HG02981 (cell line): ENCODE results near the gene KIAA1217.

Source experiments
- ATAC-seq: cut with Tn5 transposase; IDR thresholded peaks from one replicate; pipeline ENCODE4 v1.9.1; 2021; ENCODE audit warnings: mild to moderate bottlenecking, moderate library complexity; ENCODE audit not compliant: unreplicated experiment

The KIAA1217 gene

DNA sequence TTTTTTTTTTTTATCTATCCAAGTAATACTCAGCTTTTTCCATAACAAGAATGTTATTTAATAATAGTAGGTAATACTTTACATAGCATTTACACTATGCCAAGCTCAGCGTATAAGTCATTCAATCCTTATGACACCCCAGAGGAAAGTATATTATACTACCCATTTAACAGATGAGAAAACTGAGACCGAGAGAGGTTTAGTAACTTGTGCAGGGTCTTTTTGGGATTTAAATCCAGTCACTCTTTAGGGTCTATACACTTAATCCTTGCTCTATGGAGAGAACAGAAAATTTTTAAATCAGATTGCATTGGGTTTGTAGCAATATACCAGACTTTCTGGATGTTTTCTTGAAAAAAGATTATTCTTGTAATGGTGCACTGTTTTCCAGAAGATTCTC lies 322.5 kb downstream of the KIAA1217 start:
- no peak for ATAC-seq

DNA sequence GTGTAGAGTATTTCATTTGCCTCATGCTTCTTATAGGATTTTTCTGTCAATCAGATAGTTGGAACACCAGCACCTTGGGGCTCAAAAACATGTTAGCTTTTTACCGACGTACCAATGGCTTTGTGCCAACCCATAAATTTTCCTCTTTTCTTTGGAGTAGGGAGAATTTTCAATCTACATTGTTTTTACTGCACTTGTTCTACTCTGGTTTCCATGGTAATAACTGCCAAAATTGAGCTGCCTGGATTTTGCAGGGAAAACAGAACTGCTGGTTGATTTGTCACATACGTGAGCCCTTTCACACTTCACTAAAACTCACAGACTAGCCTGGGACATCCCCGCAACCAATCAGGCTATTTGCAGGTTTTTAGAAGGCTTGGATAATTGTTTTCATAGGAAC lies 325.0 kb downstream of the KIAA1217 start:
- ATAC-seq, result no peak

DNA sequence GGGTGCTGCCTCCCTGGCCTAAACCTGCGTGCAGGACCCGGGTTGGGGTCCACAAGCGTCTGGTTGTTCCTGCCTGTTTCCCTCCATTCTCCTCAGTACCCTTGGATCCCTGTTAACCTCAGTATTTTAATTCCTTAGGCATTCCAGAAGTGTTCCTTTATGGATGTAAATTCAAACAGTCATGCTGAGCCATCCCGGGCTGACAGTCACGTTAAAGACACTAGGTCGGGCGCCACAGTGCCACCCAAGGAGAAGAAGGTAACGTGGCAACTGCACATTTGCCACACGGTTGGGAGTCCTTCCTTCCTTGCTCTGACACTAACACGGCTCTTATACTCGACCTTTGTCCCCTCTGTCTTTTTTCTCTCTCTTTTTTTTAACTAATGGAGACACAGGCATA lies 327.7 kb downstream of the KIAA1217 start:
- no peak for ATAC-seq

GRCh38 chr10:24541239-24541753 lies 332.4 kb downstream of the KIAA1217 start:
- ATAC-seq, result no peak

GRCh38 chr10:24542314-24543270 lies 333.7 kb downstream of the KIAA1217 start:
- no peak for ATAC-seq

GRCh38 chr10:24544776-24545175 lies 335.8 kb downstream of the KIAA1217 start:
- no peak for ATAC-seq

- no peak for ATAC-seq
Observed at GRCh38 chr10:24545585-24545984, 336.6 kb downstream of the KIAA1217 start.

DNA sequence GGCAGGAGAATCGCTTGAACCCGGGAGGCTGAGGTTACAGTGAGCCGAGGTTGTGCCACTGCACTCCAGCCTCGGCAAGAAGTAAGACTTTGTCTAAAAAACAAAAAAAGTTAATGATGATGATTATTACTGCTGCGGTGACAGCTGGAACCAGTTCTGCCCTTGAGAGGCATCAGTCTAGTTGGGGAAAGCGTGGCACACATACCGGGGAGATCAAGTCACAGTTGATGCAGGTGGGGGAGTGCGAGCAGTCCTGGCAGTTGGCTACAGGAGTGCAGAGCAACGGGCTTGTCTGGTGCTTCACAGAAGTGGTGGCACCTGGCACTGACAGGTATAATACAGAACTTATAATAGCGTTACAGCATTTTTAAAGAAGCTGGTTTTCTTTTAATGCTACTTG lies 341.7 kb downstream of the KIAA1217 start:
- no peak for ATAC-seq

DNA sequence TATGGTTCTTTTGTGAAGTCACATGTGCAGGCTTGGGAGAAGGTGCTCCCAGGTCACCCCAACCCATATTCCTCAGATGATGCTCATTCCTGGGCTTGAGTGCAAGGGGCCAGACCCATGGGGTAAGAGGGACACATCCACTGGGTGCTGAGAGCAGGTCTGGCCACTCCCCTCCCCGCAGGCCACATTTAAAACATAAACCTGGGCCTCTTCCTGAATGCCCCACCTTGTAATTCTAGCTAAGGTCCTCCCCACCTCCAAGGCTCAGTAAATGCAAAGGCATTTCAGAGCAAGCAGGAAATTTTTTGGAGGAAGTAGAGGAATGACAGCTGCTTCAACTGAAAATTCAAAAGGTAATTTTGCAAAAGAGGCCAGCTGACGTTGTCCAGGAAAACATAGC lies 342.2 kb downstream of the KIAA1217 start:
- no peak for ATAC-seq

DNA sequence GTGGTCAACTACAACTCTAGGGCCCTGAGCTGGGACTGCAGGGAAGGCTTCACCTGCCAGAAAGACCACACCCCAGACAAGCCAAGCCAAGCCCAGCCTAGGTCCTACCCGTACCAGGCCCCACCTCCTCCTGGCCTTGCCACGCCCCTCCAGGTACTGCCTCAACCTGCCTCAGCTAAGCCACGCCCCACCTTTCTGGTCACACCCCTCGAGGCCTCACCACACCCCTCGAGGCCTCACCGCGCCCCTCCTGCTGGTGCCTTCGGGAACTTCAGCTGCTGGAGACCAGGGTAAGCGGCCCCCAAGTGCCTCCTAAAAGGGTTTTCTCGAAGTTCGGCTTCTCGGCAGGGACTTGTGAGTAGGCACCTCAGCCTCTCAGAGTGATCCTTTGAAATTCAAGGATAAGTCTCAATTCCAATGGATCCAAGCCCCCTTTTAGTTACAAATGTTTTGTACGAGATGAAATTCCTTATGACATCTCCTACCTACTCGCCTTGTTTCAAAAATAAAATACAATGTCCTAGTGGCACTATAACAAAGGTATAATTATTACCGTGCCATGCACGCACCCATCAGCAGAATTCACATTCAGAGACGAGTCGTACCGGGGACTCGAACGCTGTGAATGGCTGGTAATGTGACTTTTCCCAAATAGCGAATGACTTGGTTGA lies 343.5 kb downstream of the KIAA1217 start:
- peak; percentile 65 for ATAC-seq

DNA sequence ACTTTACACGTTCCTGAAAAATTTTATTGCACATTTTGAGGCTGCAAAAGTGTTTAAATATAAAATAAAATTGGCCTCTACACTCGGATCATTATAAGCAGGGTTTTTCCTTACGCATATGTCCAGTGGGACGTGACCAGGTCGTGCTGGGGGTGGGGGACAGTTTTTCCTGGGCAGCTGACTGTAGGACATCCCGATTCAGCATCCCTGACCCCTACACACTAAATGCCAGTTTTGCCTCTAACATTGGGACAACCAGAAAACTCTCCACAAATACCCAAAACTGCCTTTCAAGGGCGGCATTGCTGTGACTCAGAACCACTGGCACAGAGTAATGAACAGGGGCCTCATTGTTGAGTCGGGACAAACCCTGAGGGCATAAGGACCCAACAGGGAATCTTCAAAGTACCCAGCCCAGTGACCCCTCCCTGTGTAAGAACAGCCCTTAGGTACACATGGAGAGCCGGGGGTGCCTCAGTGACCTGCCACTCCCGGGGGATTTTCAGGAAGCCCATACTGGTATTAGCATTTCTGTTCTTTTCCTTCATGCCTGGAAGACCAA lies 344.2 kb downstream of the KIAA1217 start:
- no peak for ATAC-seq

GRCh38 chr10:24554036-24554435 lies 345.1 kb downstream of the KIAA1217 start:
- ATAC-seq, result no peak

GRCh38 chr10:24556126-24556749 lies 347.3 kb downstream of the KIAA1217 start:
- no peak for ATAC-seq

DNA sequence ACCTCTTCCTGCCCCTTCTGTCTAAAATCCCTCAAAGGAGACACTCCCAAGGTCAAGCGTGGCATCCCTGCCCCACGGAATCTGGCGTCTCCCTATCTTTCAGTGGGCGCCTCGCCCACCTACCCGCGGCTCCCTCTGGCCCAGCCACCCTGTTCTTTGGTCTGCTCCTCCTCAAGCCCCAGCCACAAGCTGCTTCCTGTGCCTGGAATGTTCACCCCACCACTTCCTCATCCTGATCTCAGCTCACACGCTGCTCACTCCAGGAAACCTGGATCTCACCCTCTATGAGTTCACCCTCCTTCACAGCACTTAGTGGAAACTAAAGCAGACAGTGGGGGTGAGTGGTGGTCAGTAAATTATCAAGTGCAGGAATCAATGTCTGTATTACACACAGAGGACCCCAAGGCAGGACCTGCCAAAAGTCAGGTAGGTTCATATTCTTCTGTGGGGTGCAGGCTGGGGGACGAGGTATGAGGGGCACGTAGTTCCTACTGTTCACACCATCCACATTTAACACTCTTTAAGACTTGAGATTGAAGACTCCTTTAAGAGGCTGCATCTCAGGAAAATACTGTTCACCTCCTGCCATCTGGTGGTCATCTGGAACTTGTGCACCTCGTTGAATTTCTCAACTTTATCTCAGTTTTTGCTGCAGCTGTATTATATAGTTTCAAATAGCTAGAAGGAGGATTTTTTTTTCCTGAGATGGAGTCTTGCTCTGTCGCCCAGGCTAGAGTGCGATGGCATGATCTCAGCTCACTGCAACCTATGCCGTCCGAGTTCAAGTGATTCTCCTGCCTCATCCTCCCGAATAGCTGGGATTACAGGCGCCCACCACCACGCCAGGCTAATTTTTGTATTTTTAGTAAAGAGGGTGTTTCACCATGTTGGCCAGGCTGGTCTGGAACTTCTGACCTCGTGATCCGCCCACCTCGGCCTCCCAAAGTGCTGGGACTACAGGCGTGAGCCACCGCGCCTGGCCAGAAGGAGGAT lies 348.1 kb downstream of the KIAA1217 start:
- peak; percentile 45 for ATAC-seq

GRCh38 chr10:24561453-24561852 lies 352.5 kb downstream of the KIAA1217 start:
- ATAC-seq, result no peak

DNA sequence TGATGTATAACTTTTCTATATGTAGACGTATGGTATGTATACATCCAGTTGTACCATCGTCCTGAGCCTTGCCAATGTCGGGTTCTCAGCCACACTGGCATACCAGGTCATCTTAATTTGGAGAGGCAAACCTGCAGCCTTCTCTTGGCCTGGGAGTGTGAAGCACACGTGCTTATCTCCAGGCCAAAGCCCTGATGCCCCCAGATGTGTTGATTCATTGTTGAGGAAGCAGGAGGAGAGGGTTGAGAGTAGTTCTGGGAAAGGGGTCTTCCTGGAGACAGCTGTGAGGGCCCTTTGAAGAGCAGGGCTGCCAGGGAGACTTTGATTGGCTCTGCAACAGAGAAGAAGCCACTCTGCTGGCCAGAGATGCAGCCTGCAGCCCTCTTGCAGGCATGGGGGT lies 359.1 kb downstream of the KIAA1217 start:
- no peak for ATAC-seq

DNA sequence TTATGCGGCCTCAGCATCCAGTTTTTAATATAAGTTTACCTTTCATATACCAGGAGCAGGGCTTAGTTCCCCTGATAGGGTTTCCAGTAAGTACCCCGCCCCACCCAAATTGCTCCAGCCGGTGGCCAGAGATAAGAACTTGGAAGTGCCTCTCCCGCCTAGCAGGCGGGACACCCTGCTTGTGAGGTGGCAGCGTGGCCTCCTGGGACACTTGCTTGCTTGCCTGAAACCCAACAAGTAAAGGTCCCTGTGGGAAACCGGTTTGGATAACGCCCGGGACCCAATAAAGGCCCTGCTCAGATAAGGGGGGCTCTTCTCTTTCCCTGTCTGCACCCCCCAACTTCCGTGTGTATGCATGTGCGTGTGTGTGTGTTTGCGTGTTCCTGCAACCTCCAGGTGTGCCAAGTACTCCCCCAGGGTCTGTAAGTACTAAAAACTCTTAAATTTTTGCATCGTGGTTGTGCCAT lies 360.4 kb downstream of the KIAA1217 start:
- no peak for ATAC-seq

- ATAC-seq, result no peak
Observed at GRCh38 chr10:24569828-24570657, 361.1 kb downstream of the KIAA1217 start.
